Stimulated activated CD8-positive, alpha-beta memory T cell treated with anti-CD3 and anti-CD28 coated beads, Interleukin-7, amount 100 ng/mL, for 24 hours (primary cell): ENCODE results near the gene ABI3.

Experiments
- DNase-seq: peaks from one replicate; pipeline ENCODE4 v3.0.0-alpha.2; 2020; ENCODE audit warnings: low read depth

Gene ABI3

DNA sequence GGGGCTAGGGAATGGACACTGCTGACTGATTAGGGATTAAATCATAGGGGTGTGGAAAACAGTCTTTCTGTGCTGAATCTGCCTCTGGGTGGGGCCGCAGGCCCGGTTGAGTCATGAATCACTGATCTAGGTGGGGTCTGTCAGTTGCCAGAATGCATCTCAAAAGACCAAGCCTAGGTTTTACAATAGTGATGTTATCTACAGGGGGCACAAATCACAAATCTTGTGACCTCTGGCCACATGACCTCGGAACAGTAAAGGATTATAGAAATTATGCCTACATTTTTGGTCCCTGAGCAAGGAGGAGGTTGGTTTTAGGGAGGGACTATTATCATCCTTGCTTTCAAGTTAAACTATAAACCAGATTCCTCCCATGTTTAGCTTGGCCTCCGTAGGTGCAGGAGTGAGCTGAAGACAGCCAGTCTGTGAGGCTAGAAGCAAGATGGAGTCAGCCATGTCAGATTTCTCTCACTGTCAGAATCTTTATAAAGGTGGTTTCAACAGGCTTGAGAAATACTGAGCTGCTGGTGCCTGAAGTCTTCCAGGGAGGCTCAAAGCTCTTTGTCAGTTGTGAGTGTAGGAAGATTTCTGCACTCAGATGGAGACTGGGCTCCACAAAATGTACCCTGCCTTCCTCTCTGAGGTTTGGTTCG lies 13.0 kb upstream of the ABI3 start:
- no peak for DNase-seq

DNA sequence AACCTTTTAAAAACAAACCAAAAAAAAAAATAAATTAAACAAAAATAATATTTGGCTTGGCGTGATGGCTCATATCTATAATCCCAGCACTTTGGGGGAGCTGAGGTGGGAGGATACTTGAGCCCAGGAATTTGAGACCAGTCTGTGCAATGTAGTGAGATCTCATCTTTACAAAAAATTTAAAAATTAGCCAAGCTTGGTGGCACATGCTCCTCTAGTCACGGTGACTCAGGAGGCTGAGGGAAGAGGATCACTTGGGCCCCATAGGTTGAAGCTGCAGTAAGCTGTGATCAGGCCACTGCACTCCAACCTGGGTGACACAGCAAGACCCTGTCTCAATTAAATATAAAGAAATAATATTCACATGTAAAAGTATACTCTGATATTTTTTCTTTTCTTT lies 12.3 kb upstream of the ABI3 start:
- no peak for DNase-seq

DNA sequence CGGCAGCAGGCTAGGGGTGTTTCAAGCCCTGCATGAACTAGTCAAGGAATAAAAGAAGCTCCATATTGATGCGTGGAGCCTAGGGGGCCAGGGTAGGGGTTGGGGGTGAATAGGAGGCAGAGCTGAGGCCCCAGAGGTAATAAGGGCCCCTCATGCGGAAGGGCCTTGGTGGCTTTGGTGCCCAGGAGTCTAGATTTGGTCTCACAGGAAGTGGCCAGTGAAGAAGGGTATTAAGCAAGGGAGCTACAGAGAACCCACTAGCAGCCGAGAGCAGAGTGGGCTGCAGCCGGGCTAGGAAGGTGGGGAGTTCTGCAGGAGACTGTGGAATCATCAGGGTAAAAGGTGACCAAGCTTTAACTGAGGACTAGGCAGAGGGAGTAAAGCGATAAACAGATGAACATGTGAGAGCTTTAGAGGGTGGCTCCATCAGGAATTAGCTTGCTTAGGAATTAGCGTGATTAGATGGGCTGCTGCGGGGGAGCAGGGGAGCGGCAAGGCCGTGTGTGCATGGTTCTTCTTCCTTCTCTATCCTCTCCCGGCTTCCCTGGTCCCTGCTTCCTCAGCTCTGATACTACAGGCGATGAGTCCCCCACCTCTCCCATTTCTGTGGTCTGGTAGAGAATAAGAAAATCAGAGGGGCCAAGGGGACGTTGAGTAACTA lies 10.0 kb upstream of the ABI3 start:
- DNase-seq, result no peak

DNA sequence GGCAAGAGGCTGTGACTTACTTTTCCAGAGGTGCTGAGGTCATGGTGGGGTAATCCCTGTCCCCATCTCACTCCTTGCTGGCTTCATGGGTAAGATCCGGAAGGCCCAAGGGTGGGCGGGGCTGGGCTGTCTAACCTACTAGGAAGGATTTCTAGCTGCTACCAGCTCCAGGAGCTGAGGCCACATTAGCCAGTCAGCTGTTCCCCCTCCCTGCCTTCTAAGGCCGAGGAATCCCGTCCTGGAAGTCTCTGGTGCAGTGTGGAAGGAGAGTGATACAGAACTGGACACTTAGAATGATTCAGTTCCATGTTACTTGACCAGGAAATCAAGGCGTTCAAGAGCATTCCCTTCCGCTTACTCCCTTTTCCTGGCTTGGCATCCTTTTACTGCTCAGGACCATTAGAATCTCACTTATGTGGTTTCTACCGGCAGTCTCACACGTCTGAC lies 9.0 kb upstream of the ABI3 start:
- DNase-seq, result no peak

DNA sequence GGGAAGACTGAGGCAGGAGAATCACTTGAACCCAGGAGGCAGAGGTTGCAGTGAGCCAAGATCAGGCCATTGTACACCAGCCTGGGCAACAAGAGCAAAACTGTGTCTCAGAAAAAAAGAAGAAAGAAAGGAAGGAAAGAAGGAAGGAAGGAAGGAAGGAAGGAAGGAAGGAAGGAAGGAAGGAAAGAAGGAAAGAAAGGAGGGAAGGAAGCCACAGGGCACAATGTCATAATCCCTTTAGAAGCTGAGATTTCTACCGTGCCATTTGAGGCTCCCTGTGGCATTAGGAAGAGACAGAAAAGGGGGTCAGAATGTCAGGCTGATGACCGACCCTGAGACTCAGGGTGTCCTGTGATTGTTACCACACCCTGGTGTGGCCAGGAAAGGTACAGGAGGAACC lies 6.7 kb upstream of the ABI3 start:
- DNase-seq, result no peak

DNA sequence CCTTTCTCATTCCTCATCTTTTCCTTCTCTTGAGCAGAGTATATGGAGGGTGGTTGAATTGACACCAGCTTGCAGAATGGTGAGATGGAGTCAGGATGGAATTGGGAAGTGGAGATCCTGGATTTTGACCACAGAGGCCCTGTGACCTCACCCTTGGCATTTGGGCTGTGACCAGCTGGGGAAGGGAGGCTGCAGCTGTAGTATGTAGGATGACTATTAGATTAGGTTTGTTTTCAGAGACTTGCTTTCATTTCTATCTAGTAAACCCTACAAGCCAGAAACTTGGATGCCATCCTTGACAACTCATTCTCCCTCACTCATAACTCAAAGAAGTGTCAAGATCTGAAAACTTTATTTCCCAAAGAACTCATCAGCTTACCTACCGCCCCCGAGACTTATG lies 6.0 kb upstream of the ABI3 start:
- no peak for DNase-seq

DNA sequence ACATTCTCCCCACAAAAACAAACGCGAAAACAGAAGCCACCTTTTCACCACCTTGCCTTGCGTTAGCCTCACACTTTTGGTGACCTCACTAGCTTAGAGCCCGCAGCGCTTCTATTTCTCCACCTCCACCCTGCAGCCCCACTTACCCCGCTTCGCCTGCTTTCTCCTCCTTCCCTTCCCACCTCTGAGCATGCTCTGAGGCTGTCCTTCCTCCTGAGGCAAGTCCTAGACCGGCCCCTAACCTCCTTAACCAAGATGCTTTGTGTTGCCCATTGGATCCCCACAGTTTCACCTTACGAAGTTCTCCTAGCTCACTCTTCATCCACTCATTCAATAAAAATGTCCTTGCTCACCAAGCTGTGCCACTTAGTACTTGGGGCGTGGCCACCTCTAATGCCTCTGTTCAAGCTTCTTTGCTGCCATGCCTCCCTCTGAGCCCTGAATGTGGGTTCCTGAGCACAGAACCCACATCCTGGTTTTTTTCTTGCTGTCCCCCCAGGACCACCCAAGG lies 1.4 kb upstream of the ABI3 start:
- no peak for DNase-seq

DNA sequence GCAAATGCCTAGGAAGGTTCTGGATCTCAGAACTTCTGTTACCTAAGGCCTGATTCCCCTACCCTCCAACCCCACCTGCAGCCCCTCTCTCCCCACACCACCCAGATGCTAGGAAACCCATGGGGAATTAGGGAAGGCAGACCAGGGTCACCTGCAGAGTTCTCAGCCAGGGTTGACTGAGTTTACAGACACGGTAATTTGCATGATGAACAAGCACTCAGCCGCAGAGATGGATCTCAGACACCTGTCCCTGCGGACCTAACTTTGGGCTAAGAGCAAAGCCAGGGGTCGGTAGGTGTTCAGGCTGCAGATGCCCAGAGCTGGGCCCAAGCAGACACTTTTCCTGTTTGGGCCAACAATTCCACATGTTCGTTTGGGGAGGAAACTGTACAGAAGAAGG lies 2.9 kb downstream of the ABI3 start:
- DNase-seq, result no peak

DNA sequence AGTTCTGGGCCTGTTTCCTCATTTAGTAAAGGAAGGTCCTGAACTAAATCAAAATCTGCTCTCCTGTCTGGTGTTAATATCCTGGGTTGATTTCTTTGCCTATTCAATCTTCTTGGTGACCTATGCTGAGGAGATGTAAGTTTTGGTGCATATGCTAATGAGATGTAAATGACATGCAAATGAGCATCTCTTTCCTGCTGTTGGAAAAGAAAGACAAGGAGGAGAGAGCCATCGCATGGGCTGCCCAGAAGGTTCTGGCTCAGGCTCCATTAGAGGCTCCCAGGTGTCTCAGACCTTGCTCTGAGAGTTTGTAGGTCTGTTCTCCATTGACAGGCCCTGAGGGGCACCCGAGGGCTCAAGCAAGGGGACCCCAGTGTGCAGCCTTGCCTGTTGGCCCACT lies 3.3 kb downstream of the ABI3 start:
- DNase-seq, result no peak

DNA sequence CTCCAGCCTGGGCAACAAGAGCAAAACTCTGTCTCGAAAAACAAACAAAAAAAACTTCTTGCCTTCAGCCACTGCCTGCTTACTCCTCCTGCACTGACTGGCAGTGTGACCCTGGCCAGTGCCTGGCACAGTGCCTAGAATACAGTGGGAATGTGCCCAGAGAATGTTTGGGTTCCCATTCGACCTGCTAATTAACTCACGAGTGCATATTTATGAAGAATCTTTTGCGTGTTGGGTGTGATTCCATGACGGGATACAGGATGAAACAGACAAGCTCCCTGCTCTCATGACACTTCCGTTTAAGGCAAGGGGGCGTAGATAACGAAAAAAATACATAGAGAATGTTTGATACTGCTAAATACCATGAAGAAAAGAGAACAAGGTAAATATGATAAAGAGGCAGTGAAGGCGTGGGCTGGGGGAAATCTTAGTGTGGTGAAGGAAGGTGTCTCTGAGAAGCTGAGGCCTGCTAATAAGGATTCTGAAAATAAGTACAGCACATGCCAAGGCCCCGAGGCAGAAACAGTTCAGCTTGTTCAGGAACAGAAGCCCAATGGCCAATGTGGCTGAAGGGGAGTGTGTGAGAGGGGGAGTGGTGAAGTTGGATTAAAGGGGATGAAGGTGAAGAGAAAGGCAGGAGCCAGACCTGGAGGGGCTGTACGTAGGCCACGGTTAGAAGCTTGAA lies 4.3 kb downstream of the ABI3 start:
- no peak for DNase-seq

DNA sequence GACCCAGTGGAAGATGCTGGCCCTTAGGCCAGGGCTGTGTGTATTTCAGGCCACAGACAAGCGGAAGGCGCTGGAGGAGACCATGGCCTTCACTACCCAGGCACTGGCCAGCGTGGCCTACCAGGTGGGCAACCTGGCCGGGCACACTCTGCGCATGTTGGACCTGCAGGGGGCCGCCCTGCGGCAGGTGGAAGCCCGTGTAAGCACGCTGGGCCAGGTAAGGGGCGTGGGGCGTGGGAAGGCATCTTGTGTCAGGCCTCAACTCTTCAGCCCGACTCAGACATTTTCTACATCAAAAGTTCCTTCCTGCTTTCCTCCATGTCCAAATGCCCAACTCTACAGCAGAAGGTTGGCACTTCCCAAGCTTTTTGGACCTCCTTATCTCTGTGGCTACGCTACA lies 6.0 kb downstream of the ABI3 start:
- no peak for DNase-seq

DNA sequence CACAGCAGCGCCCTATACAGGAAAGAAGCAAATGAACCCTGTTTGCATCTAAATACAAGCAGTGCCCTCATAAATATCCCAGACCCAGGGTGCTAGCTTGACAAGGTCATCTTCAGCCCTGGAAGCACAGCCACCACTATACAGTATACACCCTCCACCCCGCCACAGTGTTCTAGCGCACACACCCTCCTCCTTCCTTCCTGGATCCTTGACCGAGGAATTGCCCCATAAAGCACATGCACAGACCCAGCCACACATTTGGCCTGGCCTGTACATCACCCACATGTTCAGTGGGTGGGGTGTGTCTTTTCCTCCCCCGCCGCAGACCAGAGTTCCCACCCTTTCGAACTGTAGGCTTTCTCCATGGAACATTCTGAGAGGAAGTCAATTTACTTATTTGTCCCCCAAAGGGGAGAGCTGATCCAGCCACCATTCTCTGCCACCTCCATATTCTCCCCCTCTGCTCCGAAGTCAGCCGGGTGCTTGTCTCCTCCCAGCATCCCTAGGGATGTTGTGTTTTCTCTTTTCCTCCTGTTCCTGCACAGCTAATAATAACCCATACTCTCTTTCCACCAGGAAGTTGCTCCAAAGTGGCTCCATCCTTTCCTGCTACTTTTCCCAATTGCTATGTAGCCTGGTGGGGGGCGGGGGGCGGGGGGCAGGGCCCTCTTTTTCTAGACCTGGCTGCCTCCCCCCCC lies 6.6 kb downstream of the ABI3 start:
- no peak for DNase-seq

DNA sequence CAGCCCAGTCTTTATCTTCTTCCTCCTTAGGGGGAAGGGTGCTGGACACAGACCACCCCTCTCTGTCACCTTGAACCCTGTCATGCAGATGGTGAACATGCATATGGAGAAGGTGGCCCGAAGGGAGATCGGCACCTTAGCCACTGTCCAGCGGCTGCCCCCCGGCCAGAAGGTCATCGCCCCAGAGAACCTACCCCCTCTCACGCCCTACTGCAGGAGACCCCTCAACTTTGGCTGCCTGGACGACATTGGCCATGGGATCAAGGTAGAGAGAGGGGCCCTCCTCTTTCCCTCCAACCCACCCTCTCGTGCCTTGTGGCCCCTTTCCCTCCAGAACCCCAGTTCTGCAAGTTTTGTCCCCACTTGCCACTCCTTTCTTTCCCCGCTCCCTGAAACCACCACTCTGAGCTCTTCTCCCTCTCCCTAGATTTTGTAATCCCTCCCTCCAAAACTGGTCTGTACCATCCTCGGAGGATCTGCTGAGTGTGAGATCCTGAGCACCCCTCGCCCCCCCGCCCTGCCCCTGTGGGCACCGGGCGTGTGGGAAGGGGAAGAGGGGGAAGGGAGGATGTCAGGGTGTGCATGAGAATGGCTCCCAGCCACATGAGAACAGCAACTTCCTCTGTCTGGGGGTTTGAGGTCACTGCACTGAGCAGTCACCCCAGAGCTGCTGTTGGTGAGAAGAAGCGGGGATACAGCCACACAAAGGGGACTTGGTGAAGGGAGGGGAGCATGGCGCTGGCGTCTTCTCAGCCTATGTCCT lies 7.3 kb downstream of the ABI3 start:
- DNase-seq, result no peak

DNA sequence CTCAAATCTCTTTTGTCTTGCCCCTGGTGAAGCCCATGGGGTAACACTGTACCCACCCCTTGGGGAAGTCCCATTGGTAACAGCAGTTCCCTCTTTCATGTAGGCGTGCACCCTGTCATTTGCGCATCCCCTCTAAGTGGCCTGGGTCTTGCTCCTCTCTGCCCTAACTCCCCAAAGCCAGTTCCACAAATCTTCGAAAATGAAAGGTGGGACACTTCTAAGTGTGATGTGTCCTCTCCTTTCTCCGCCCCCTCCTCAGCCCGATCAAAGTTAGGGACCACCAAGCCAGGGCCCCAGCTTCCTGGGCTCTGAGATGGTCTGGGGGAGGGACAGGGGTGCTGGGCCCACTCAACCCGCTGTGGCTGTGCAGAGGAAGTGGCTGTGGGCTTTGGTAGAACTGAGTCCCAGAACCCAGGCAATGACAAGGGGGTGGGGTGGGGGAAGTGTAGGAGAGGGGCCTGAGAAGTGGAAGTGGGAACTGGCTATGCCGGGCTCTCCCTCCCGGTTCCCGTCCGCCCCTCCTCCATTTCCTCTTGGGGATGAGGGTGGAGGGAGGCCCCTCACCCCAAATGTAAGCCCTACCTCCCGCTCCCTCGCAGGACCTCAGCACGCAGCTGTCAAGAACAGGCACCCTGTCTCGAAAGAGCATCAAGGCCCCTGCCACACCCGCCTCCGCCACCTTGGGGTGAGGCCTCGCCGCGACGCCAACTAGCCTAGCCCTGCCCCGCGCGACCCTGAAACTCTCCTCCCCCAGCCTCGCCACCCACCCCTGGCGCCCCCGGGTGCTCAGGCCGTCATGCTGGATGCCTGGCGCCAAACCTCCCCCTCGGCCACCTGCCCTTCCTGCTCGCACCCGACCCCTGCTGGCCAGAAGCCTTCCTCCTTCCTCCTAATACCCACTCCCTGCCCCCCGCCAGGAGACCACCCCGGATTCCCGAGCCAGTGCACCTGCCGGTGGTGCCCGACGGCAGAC lies 8.7 kb downstream of the ABI3 start:
- no peak for DNase-seq

DNA sequence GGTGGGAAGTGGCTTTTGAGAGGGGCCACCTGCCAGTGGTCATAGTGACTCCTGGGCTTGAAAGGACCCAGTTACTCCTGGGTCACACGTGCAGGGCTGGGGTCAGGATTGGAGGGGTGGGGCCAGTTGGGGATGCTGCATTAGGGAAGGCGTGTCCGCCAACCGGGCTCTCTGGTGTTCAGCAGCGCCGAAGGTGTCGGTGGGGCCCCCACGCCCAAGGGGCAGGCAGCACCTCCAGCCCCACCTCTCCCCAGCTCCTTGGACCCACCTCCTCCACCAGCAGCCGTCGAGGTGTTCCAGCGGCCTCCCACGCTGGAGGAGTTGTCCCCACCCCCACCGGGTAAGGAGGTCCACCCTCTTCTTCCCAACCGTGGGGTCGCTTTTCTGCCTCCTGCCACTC lies 9.5 kb downstream of the ABI3 start:
- DNase-seq, result no peak

DNA sequence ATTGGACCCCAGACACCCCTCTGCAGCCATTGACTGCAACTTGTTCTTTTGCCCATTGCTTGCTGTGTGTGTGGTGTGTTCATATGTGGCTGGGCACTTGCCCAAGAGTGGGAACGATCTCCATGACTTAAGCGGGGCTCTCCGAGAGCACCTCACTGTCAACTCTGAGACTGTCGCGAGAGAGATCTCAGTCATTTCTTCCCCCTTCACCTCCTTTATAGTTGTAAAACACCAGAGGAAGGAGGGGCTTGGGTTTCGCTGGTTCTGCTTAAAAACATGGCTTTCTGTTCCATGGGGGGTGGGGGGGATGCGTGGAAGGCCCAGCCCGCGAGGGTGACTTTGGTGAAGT lies 12.6 kb downstream of the ABI3 start:
- DNase-seq, result no peak

DNA sequence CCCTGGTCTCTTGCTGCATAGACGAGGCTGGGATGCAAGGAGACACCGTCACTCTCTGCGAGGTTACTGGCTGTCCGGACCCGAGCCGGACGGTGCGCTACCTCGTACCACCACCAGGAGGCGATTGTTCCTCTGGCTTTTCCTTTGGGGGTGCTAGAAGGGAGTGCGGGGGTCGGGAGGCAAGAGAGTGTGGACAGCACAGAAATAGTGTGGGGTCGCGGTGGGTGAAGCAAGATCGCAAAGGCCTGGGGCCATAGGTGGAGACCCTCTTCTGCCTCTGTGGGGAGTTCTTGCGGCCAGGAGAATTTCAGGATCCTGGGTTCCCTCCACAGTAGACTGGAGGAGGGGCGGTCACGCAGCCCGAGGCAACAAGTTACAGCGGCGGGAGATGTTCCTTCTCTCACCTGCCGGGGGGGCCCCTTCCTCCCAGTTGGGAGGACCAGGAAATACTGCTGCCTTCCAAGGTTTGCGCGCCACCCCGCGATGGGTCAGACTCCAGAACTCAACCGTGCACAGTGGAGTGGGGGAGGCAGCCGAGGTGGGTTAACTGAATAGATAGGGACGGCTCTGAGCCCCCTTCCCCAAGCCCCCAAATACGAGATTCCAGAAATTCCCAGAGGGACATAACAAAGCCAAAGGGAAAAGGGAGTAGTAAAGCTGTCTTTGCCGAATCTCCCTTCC lies 13.2 kb downstream of the ABI3 start:
- DNase-seq, result no peak

DNA sequence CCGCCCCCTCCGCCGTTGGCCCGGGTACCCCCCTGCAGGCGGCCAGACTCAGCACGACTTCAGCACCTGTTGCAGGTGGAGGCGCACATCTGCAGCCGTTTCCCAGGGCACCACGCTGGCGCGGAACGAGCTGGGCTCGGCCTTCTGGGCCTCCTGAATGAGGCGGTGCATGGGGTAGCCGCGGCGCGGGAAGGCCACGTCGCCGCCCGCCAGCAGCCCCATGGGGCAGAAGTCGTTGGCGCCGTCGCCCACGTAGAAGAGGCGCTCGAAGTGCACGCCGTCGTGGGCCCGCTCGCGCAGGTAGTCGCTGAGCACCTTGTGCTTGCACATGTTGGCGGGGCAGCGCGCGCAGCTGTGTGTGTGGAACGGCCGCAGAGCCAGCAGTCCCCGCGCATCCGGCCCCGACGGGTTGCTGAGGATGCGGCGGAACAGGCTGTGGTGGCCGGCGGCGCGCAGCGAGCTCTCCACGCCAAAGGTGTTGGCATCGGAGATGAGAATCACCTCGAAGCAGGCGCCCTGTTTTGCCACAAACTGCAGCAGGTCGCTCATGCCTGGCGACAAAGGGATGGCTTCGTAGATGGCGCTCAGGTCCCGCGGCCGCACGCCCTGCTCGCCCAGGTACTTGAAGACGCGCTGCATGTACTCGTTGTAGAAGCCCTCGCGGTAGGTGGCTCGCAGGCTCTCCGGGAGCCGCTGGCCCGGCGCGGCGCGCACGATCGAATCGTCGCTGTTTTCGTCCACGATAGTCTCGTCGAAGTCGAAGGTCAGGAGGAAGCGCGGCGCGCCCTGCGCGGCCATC lies 13.9 kb downstream of the ABI3 start:
- no peak for DNase-seq

DNA sequence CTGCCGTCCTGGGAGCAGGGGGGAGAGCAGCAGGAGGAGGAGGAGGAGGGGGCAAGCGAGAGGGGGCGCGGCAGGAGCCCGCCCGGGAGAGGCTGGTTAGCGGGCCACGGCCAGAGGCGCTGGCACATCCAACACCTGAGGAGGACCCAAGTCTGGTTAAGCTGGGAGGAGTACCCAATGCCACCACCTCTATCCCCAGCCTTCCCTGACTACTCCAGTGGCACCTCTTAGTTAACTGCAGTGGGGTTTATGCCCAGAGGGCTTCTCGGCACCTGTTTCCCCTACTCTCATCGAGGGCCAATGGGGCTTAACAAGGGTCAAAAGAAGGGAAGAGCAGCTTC lies 14.5 kb downstream of the ABI3 start:
- DNase-seq, result no peak
